ENCODE data around the gene TBC1D9B.

- TF ChIP-seq, protein P1, sequence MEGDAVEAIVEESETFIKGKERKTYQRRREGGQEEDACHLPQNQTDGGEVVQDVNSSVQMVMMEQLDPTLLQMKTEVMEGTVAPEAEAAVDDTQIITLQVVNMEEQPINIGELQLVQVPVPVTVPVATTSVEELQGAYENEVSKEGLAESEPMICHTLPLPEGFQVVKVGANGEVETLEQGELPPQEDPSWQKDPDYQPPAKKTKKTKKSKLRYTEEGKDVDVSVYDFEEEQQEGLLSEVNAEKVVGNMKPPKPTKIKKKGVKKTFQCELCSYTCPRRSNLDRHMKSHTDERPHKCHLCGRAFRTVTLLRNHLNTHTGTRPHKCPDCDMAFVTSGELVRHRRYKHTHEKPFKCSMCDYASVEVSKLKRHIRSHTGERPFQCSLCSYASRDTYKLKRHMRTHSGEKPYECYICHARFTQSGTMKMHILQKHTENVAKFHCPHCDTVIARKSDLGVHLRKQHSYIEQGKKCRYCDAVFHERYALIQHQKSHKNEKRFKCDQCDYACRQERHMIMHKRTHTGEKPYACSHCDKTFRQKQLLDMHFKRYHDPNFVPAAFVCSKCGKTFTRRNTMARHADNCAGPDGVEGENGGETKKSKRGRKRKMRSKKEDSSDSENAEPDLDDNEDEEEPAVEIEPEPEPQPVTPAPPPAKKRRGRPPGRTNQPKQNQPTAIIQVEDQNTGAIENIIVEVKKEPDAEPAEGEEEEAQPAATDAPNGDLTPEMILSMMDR (IDR thresholded peaks at IDR 0.05; ENCODE audit: low read depth, low read length): no peak
- no peak for TF ChIP-seq EZH2phosphoT487 (IDR thresholded peaks at IDR 0.05; ENCODE audit: low read depth)
Observed at GRCh38 chr5:179909224-179909623, 1.5 kb upstream of the TBC1D9B start.
